ENCODE data around the gene EXOC4.
"Not testable (repeated sequence)": the region's sequence is repeated elsewhere in the genome, so short reads cannot be mapped to it uniquely, and the experiment has no call there.

The EXOC4 gene

DNA sequence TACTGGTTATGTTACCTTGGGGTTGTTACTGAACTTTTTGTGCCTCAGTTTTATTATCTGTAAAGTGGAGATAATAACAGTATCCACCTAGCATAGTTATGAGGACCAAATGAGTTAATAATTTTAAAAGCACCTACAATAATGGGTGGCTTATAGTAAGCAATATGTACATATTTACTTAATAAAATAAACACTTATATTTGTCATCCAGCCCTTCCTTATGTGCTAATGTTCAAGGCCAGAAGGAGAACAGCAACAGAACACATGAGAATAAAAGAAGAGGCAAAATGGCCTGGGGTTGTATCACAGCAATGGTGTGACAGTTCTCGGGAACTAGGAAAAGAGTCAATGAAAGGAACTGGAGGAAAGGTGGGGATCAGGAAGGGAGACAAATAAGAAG, 618.9 kb downstream of the EXOC4 start:
- H3K27ac ChIP-seq (ENCODE audit: low read depth, low read length): no peak overlapping the region
- H3K27me3 ChIP-seq (ENCODE audit: control insufficient read depth in 1 of 2, insufficient read depth in 2 of 2, low read length in 2 of 2): no peaks in the 10 kb centered on the region
- no peaks in the 10 kb centered on the region for H3K9me3 ChIP-seq (ENCODE audit: low read length)
- no peak overlapping the region for H3K9ac ChIP-seq (ENCODE audit: low read length)
- no peaks in the 10 kb centered on the region for H3K36me3 ChIP-seq (ENCODE audit: insufficient read depth, low read length)
- H3K4me1 ChIP-seq (ENCODE audit: insufficient read depth, low read length): no peaks in the 10 kb centered on the region
- H3K4me3 ChIP-seq (ENCODE audit: low read depth in 1 of 2, low read length in 2 of 2): no peak overlapping the region

DNA sequence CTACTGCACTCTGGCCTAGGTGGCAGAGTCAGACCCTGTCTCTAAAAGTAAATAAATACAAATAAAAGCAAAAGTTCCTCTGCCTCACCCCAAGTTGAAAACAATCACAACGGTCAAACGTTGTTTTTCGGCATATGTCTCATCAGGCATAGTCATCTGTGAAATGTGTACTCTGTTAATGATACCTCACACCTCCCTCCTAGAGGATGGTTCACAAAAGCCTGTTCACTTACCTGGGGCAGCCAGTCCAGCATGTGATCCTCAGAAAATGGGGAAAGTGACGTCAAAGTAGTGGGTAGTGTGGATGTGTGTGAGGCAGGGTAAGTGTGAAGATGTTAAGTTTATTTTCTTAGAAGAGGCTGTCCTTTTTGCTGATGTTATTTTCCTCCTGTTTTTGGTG, 620.3 kb downstream of the EXOC4 start:
- Histone ChIP-seq H3K4me1 (ENCODE audit: insufficient read depth, low read length) (no peaks in the 10 kb centered on the region), H3K9ac (ENCODE audit: low read length) (no peak overlapping the region), H3K27me3 (ENCODE audit: control insufficient read depth in 1 of 2, insufficient read depth in 2 of 2, low read length in 2 of 2) (no peaks in the 10 kb centered on the region), H3K27ac (ENCODE audit: low read depth, low read length) (no peak overlapping the region), H3K4me3 (ENCODE audit: low read depth in 1 of 2, low read length in 2 of 2) (no peak overlapping the region), H3K36me3 (ENCODE audit: insufficient read depth, low read length) (no peaks in the 10 kb centered on the region), H3K9me3 (ENCODE audit: low read length) (no peaks in the 10 kb centered on the region)

DNA sequence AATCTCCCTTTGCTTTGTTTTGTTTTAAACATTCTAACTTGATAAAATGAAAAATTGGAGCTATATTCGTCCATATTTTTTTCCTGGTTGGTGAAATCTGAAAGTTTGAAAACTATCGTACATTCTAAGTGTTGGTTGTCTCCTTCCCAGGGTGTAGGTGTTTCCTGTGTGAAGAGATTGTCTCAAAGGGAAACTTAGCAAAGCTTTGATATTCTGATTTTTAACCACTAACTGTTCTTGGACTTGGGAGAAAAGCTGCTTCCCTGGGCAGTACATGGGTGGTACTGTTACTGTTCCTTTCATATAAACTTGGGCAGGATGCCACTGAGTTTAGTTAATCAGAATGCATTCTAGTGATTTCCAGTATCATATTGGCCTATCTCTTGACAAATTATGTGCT, 620.8 kb downstream of the EXOC4 start:
- Histone ChIP-seq H3K27me3 (ENCODE audit: control insufficient read depth in 1 of 2, insufficient read depth in 2 of 2, low read length in 2 of 2) (no peaks in the 10 kb centered on the region), H3K9me3 (ENCODE audit: low read length) (no peaks in the 10 kb centered on the region), H3K36me3 (ENCODE audit: insufficient read depth, low read length) (no peaks in the 10 kb centered on the region), H3K9ac (ENCODE audit: low read length) (no peak overlapping the region), H3K4me3 (ENCODE audit: low read depth in 1 of 2, low read length in 2 of 2) (no peak overlapping the region), H3K4me1 (ENCODE audit: insufficient read depth, low read length) (no peaks in the 10 kb centered on the region), H3K27ac (ENCODE audit: low read depth, low read length) (no peak overlapping the region)

DNA sequence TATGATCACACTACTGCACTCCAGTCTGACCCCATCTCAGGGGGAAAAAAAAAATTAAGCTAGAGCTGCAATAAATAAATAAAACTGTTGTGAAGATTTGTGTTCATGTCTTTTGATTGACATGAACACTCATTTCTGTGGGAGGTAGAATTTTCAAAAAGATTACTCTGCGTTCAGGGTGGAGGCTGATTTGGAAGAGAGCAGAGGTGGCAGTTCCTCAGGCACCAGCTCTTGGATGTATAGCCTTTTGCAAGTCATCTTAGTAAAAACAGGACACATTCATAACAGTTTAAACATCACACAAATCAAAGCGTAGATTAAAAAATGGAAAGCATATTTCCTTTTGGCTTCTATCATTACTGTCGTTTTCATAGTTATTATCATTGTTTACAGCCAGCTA, 630.7 kb downstream of the EXOC4 start:
- H3K27me3 ChIP-seq (ENCODE audit: control insufficient read depth in 1 of 2, insufficient read depth in 2 of 2, low read length in 2 of 2): no peaks in the 10 kb centered on the region
- no peaks in the 10 kb centered on the region for H3K4me1 ChIP-seq (ENCODE audit: insufficient read depth, low read length)
- H3K36me3 ChIP-seq (ENCODE audit: insufficient read depth, low read length): no peaks in the 10 kb centered on the region
- no peak overlapping the region for H3K9ac ChIP-seq (ENCODE audit: low read length)
- H3K4me3 ChIP-seq (ENCODE audit: low read depth in 1 of 2, low read length in 2 of 2): no peak overlapping the region
- H3K9me3 ChIP-seq (ENCODE audit: low read length): no peaks in the 10 kb centered on the region
- H3K27ac ChIP-seq (ENCODE audit: low read depth, low read length): no peak overlapping the region

DNA sequence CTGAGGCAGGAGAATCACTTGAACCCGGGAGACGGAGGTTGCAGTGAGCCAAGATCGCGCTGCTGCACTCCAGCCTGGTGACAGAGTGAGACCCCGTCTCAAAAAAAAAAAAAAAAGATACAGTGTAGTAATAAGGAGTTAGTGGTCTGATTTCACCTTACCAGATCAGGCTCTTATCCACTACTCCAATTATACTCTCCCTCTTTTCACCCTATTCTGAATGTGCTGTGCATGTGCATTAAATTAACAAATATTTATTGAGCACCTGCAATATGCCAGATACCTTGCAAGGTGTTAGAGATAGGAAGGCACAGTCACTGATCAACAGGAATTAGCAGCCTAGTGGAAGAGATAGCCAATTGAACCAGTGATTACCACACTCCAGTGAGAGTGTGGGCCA, 632.3 kb downstream of the EXOC4 start:
- H3K9me3 ChIP-seq (ENCODE audit: low read length): no peaks in the 10 kb centered on the region
- no peaks in the 10 kb centered on the region for H3K4me1 ChIP-seq (ENCODE audit: insufficient read depth, low read length)
- no peaks in the 10 kb centered on the region for H3K36me3 ChIP-seq (ENCODE audit: insufficient read depth, low read length)
- no peak overlapping the region for H3K9ac ChIP-seq (ENCODE audit: low read length)
- no peak overlapping the region for H3K4me3 ChIP-seq (ENCODE audit: low read depth in 1 of 2, low read length in 2 of 2)
- H3K27ac ChIP-seq (ENCODE audit: low read depth, low read length): no peak overlapping the region
- H3K27me3 ChIP-seq (ENCODE audit: control insufficient read depth in 1 of 2, insufficient read depth in 2 of 2, low read length in 2 of 2): no peaks in the 10 kb centered on the region

DNA sequence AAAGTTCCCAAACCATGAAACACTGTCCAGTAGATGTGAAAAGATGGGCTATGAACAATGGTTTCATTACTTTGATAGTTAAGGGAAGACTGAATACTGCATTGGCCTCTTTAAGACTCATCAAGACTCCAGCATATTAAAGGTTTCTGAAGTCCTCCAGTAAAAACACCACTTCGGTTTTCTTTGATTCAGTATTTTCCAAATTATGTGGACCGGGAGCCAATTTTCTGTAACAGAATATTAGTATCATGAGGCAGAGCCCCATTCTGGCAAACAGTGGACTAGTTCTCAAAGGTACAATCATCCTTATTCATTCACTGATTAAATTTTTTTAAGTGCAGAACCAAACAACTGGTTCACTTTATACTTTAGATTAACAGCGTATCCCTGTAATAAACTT, 633.2 kb downstream of the EXOC4 start:
- Histone ChIP-seq H3K27ac (ENCODE audit: low read depth, low read length) (no peak overlapping the region), H3K9ac (ENCODE audit: low read length) (no peak overlapping the region), H3K27me3 (ENCODE audit: control insufficient read depth in 1 of 2, insufficient read depth in 2 of 2, low read length in 2 of 2) (no peaks in the 10 kb centered on the region), H3K4me1 (ENCODE audit: insufficient read depth, low read length) (no peaks in the 10 kb centered on the region), H3K36me3 (ENCODE audit: insufficient read depth, low read length) (no peaks in the 10 kb centered on the region), H3K4me3 (ENCODE audit: low read depth in 1 of 2, low read length in 2 of 2) (no peak overlapping the region), H3K9me3 (ENCODE audit: low read length) (no peaks in the 10 kb centered on the region)

DNA sequence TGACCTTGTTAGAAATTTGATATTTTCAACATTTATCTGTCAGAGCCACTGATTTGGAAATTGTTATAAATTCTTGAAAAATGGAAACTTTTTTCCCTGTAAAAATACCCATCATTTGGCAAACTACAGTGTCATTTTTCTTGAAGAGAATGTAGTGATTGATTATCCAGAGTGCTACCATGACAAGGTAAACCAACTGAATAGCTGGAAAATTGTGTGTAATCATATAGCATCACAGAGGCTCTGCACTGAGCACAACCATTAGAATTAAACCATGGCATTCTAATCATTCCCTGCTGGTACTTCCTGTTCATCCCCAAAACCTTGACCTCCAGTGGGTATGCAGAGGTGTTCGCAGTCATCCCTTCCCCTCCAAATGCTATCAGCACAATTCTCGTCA, 633.9 kb downstream of the EXOC4 start:
- no peak overlapping the region for H3K27ac ChIP-seq (ENCODE audit: low read depth, low read length)
- H3K4me3 ChIP-seq (ENCODE audit: low read depth in 1 of 2, low read length in 2 of 2): no peak overlapping the region
- H3K4me1 ChIP-seq (ENCODE audit: insufficient read depth, low read length): no peaks in the 10 kb centered on the region
- H3K9ac ChIP-seq (ENCODE audit: low read length): no peak overlapping the region
- no peaks in the 10 kb centered on the region for H3K9me3 ChIP-seq (ENCODE audit: low read length)
- no peaks in the 10 kb centered on the region for H3K27me3 ChIP-seq (ENCODE audit: control insufficient read depth in 1 of 2, insufficient read depth in 2 of 2, low read length in 2 of 2)
- H3K36me3 ChIP-seq (ENCODE audit: insufficient read depth, low read length): no peaks in the 10 kb centered on the region

DNA sequence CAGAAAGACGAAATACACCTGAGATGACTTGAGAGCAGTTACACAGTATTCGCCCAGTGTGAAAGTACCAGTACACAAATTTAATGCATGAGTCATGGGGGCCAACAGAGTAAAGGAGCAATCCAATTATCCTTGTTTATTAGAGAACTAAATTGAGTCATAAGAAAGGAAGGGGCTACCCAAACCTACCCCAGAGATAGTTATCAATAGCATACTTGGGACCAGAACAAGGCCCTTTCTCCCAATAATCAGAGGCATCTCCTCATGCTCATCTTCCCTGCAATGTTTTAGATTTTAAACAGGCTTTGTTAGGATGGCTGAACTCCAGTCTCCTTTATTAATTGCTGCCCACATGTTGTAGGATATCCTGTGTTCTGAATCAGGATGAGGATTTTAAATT, 634.6 kb downstream of the EXOC4 start:
- Histone ChIP-seq H3K9me3 (ENCODE audit: low read length) (no peaks in the 10 kb centered on the region), H3K27me3 (ENCODE audit: control insufficient read depth in 1 of 2, insufficient read depth in 2 of 2, low read length in 2 of 2) (no peaks in the 10 kb centered on the region), H3K4me3 (ENCODE audit: low read depth in 1 of 2, low read length in 2 of 2) (no peak overlapping the region), H3K9ac (ENCODE audit: low read length) (no peak overlapping the region), H3K36me3 (ENCODE audit: insufficient read depth, low read length) (no peaks in the 10 kb centered on the region), H3K27ac (ENCODE audit: low read depth, low read length) (no peak overlapping the region), H3K4me1 (ENCODE audit: insufficient read depth, low read length) (no peaks in the 10 kb centered on the region)

DNA sequence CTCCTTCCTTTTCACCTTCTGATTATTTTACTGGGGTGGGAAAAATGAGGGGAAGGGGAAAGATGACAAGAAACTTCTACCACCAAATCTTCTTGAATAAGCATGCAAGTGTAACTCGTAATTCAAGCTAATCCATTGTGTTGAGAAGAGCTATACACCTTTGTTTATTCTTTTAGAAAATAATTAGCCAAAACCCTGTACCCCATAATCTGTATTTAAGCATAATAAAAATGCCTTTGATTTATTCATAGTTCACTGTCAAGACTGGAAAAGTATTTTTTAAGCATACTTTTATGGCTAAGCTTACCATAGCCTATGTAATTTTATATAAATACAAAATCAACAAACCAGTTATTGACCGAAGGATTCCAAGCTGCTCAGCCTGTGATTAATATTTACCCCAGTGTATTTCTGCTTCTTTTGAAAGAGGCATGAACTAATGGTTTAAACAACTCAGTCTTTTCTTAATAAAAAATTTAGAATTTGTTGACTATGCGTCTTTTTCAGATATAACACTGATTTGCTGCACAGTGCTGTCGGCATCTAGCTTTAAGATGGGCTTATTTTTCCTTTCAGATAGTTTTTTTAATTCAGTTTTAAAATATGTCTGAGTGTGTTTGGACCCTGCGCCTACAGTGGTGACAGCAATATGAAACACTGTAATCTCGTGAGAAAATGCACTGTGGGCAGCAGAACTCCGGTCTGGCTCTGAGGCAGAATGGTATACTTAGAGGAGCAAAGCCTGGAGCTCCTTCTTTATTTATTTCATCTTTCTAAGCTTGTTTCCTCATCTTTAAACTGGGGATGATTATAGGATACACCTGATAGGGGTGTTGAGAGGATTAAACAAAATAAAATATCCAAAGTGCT, 635.4 kb downstream of the EXOC4 start:
- Histone ChIP-seq H3K4me1 (ENCODE audit: insufficient read depth, low read length) (no peaks in the 10 kb centered on the region), H3K36me3 (ENCODE audit: insufficient read depth, low read length) (no peaks in the 10 kb centered on the region), H3K4me3 (ENCODE audit: low read depth in 1 of 2, low read length in 2 of 2) (no peak overlapping the region), H3K9me3 (ENCODE audit: low read length) (no peaks in the 10 kb centered on the region), H3K27me3 (ENCODE audit: control insufficient read depth in 1 of 2, insufficient read depth in 2 of 2, low read length in 2 of 2) (no peaks in the 10 kb centered on the region), H3K27ac (ENCODE audit: low read depth, low read length) (no peak overlapping the region), H3K9ac (ENCODE audit: low read length) (no peak overlapping the region)

DNA sequence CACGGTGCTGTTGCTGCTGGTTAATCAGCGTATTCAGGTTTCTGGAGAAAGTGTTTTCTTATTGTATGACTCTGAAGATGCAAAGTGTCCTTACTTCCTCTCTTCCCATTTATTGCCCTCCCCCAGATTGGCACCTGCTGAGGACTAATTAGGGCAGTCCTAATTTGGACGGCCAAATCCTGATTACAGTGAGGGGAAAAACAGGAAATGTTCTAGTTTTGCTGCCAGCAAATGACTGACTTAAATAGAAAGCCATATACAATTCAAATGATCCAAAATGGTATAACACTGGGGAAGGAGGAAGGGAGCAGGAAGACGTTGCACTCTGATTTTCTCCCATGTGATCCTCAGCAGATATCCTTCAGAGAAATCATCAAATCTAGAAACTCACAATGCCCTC, 651.9 kb downstream of the EXOC4 start:
- Histone ChIP-seq H3K4me1 (ENCODE audit: insufficient read depth, low read length) (no peaks in the 10 kb centered on the region), H3K9me3 (ENCODE audit: low read length) (no peaks in the 10 kb centered on the region), H3K4me3 (ENCODE audit: low read depth in 1 of 2, low read length in 2 of 2) (no peak overlapping the region), H3K36me3 (ENCODE audit: insufficient read depth, low read length) (no peaks in the 10 kb centered on the region), H3K9ac (ENCODE audit: low read length) (no peak overlapping the region), H3K27ac (ENCODE audit: low read depth, low read length) (no peak overlapping the region), H3K27me3 (ENCODE audit: control insufficient read depth in 1 of 2, insufficient read depth in 2 of 2, low read length in 2 of 2) (no peaks in the 10 kb centered on the region)

DNA sequence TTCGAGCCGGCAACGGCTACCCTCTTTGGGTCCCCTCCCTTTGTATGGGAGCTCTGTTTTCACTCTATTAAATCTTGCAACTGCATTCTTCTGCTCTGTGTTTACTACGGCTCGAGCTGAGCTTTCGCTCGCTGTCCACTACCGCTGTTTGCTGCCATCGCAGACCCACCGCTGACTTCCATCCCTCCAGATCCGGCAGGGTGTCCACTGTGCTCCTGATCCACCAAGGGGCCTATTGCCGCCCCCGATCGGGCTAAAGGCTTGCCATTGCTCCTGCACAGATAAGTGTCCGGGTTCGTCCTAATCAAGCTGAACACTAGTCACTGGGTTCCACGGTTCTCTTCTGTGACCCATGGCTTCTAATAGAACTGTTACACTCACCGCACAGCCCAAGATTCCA, 653.7 kb downstream of the EXOC4 start:
- H3K4me3 ChIP-seq (ENCODE audit: low read depth in 1 of 2, low read length in 2 of 2); H3K9ac ChIP-seq (ENCODE audit: low read length); H3K27ac ChIP-seq (ENCODE audit: low read depth, low read length); H3K9me3 ChIP-seq (ENCODE audit: low read length); H3K36me3 ChIP-seq (ENCODE audit: insufficient read depth, low read length); H3K4me1 ChIP-seq (ENCODE audit: insufficient read depth, low read length); H3K27me3 ChIP-seq (ENCODE audit: control insufficient read depth in 1 of 2, insufficient read depth in 2 of 2, low read length in 2 of 2): not testable (repeated sequence)

DNA sequence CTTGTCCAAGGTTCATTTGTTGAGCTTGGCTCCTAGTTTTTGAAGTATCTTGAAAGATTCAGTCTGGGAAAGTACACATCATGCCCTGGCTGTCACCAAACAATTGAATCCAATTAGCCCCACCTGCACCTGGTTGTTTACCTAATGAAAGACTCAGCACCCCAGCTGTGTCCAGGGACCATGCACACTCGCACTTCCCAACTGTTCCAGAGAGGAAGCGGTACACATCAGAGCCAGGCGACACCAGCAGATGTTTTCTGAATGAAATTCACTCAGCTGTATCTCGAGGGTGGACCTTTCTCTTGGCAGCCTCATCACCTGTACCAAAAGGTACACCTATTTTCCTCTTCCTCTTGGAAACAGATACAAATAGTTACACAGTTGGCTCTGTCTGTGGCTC, 657.9 kb downstream of the EXOC4 start:
- Histone ChIP-seq H3K4me1 (ENCODE audit: insufficient read depth, low read length) (no peaks in the 10 kb centered on the region), H3K9me3 (ENCODE audit: low read length) (no peaks in the 10 kb centered on the region), H3K9ac (ENCODE audit: low read length) (no peak overlapping the region), H3K36me3 (ENCODE audit: insufficient read depth, low read length) (no peaks in the 10 kb centered on the region), H3K27me3 (ENCODE audit: control insufficient read depth in 1 of 2, insufficient read depth in 2 of 2, low read length in 2 of 2) (no peaks in the 10 kb centered on the region), H3K4me3 (ENCODE audit: low read depth in 1 of 2, low read length in 2 of 2) (no peak overlapping the region), H3K27ac (ENCODE audit: low read depth, low read length) (no peak overlapping the region)

Data from muscle layer of colon (tissue), 2 donors.